Muscle layer of colon (tissue), 2 donors: ENCODE results near the gene OR10A2.

Experiments
- H3K27ac ChIP-seq: one replicate; pipeline ENCODE4 v1.7.0; 2013; ENCODE audit warnings: low read depth, mild to moderate bottlenecking, low read length, moderate library complexity
- H3K27me3 ChIP-seq, 2 donors: one replicate each; pipeline ENCODE4 v1.7.0; 2013; ENCODE audit warnings: low read length in 2 of 2, mild to moderate bottlenecking in 2 of 2; ENCODE audit not compliant: insufficient read depth in 2 of 2, control insufficient read depth in 1 of 2
- H3K36me3 ChIP-seq: one replicate; pipeline ENCODE4 v1.7.0; 2013; ENCODE audit warnings: mild to moderate bottlenecking, low read length; ENCODE audit not compliant: insufficient read depth
- H3K4me1 ChIP-seq: one replicate; pipeline ENCODE4 v1.7.0; 2013; ENCODE audit warnings: mild to moderate bottlenecking, low read length; ENCODE audit not compliant: insufficient read depth
- H3K4me3 ChIP-seq, 2 donors: one replicate each; pipeline ENCODE4 v1.7.0; 2013; ENCODE audit warnings: low read length in 2 of 2, low read depth in 1 of 2, mild to moderate bottlenecking in 1 of 2, moderate library complexity in 1 of 2
- H3K9ac ChIP-seq: one replicate; pipeline ENCODE4 v1.7.0; 2013; ENCODE audit warnings: low read length
- H3K9me3 ChIP-seq: one replicate; pipeline ENCODE4 v1.7.0; 2013; ENCODE audit warnings: mild to moderate bottlenecking, low read length
- donor health status: abdominal sarcoma.
- donor health status: Adenocarcinoma of cecum.

OR10A2 gene

GRCh38 chr11:6862961-6863360 is at the start of gene OR10A2:
Gene OR10A2 (plus strand): TSS chr11:6863057. CDS start chr11:6869755, 6,698 bp downstream.
- Histone ChIP-seq H3K27me3 (no peaks in the 10 kb centered on the region), H3K9ac (no peak within 1 kb of the TSS), H3K9me3 (no peaks in the 10 kb centered on the region), H3K27ac (no peak within 1 kb of the TSS), H3K4me3 (no peak within 1 kb of the TSS), H3K36me3 (no peaks in the 10 kb centered on the region), H3K4me1 (no peaks in the 10 kb centered on the region)

GRCh38 chr11:6813656-6814055 is 49.2 kb upstream of the OR10A2 start:
- no peaks in the 10 kb centered on the region for H3K4me1 ChIP-seq
- H3K9ac ChIP-seq: no peak overlapping the region
- no peaks in the 10 kb centered on the region for H3K36me3 ChIP-seq
- H3K9me3 ChIP-seq: no peaks in the 10 kb centered on the region
- no peak overlapping the region for H3K4me3 ChIP-seq
- no peaks in the 10 kb centered on the region for H3K27me3 ChIP-seq
- no peak overlapping the region for H3K27ac ChIP-seq

GRCh38 chr11:6817694-6818093 is 45.2 kb upstream of the OR10A2 start:
- Histone ChIP-seq H3K9me3 (peaks cover 3% of the 10 kb centered on the region), H3K4me3 (no peak overlapping the region), H3K4me1 (no peaks in the 10 kb centered on the region), H3K27ac (no peak overlapping the region), H3K9ac (no peak overlapping the region), H3K36me3 (no peaks in the 10 kb centered on the region), H3K27me3 (no peaks in the 10 kb centered on the region)

- H3K9me3 ChIP-seq: peaks cover 3% of the 10 kb centered on the region
Observed at GRCh38 chr11:6818967-6819366, 43.9 kb upstream of the OR10A2 start.

GRCh38 chr11:6824136-6824823 is 38.6 kb upstream of the OR10A2 start:
- no peak overlapping the region for H3K27ac ChIP-seq
- no peaks in the 10 kb centered on the region for H3K4me1 ChIP-seq
- no peaks in the 10 kb centered on the region for H3K27me3 ChIP-seq
- no peak overlapping the region for H3K4me3 ChIP-seq
- H3K9ac ChIP-seq: no peak overlapping the region
- H3K36me3 ChIP-seq: no peaks in the 10 kb centered on the region
- peaks cover 3% of the 10 kb centered on the region for H3K9me3 ChIP-seq

More at GRCh38 chr11:6818967-6819366, 43.9 kb upstream of the OR10A2 start:
- Histone ChIP-seq H3K4me1 (no peaks in the 10 kb centered on the region), H3K36me3 (no peaks in the 10 kb centered on the region), H3K4me3 (no peak overlapping the region), H3K27ac (no peak overlapping the region), H3K9ac (no peak overlapping the region), H3K27me3 (no peaks in the 10 kb centered on the region)

GRCh38 chr11:6825231-6825744 is 37.6 kb upstream of the OR10A2 start:
- Histone ChIP-seq H3K9me3 (no peaks in the 10 kb centered on the region), H3K9ac (no peak overlapping the region), H3K36me3 (no peaks in the 10 kb centered on the region), H3K27ac (no peak overlapping the region), H3K27me3 (no peaks in the 10 kb centered on the region), H3K4me3 (no peak overlapping the region), H3K4me1 (no peaks in the 10 kb centered on the region)

- Histone ChIP-seq H3K27ac (no peak overlapping the region), H3K9ac (no peak overlapping the region), H3K4me3 (no peak overlapping the region), H3K4me1 (no peaks in the 10 kb centered on the region), H3K27me3 (no peaks in the 10 kb centered on the region), H3K36me3 (no peaks in the 10 kb centered on the region), H3K9me3 (no peaks in the 10 kb centered on the region)
Observed at GRCh38 chr11:6828103-6828502, 34.8 kb upstream of the OR10A2 start.

- no peak overlapping the region for H3K27ac ChIP-seq
- no peak overlapping the region for H3K4me3 ChIP-seq
- no peaks in the 10 kb centered on the region for H3K9me3 ChIP-seq
- no peaks in the 10 kb centered on the region for H3K27me3 ChIP-seq
- H3K9ac ChIP-seq: no peak overlapping the region
- H3K4me1 ChIP-seq: no peaks in the 10 kb centered on the region
- H3K36me3 ChIP-seq: no peaks in the 10 kb centered on the region
Observed at GRCh38 chr11:6833356-6833755, 29.5 kb upstream of the OR10A2 start.

GRCh38 chr11:6834021-6834420 is 28.8 kb upstream of the OR10A2 start:
- H3K36me3 ChIP-seq: no peaks in the 10 kb centered on the region

GRCh38 chr11:6841694-6842093 is 21.2 kb upstream of the OR10A2 start:
- Histone ChIP-seq H3K27ac (no peak overlapping the region), H3K9me3 (no peaks in the 10 kb centered on the region), H3K27me3 (no peaks in the 10 kb centered on the region), H3K4me3 (no peak overlapping the region), H3K36me3 (no peaks in the 10 kb centered on the region), H3K4me1 (no peaks in the 10 kb centered on the region), H3K9ac (no peak overlapping the region)

More at GRCh38 chr11:6834021-6834420, 28.8 kb upstream of the OR10A2 start:
- no peak overlapping the region for H3K9ac ChIP-seq
- no peak overlapping the region for H3K27ac ChIP-seq
- no peak overlapping the region for H3K4me3 ChIP-seq
- H3K27me3 ChIP-seq: no peaks in the 10 kb centered on the region
- no peaks in the 10 kb centered on the region for H3K4me1 ChIP-seq
- H3K9me3 ChIP-seq: no peaks in the 10 kb centered on the region

GRCh38 chr11:6843670-6844069 is 19.2 kb upstream of the OR10A2 start:
- no peaks in the 10 kb centered on the region for H3K4me1 ChIP-seq
- no peak overlapping the region for H3K9ac ChIP-seq
- no peak overlapping the region for H3K27ac ChIP-seq
- H3K36me3 ChIP-seq: no peaks in the 10 kb centered on the region
- no peak overlapping the region for H3K4me3 ChIP-seq
- H3K27me3 ChIP-seq: no peaks in the 10 kb centered on the region
- H3K9me3 ChIP-seq: no peaks in the 10 kb centered on the region

GRCh38 chr11:6844356-6844755 is 18.5 kb upstream of the OR10A2 start:
- no peaks in the 10 kb centered on the region for H3K4me1 ChIP-seq
- H3K4me3 ChIP-seq: no peak overlapping the region
- H3K9me3 ChIP-seq: no peaks in the 10 kb centered on the region
- H3K9ac ChIP-seq: no peak overlapping the region
- H3K27ac ChIP-seq: no peak overlapping the region
- H3K36me3 ChIP-seq: no peaks in the 10 kb centered on the region
- no peaks in the 10 kb centered on the region for H3K27me3 ChIP-seq
